ENCODE measurements around the gene SYNE1. TPM values are rescaled to one million over a fixed set of nuclear protein-coding genes. Genes with fewer than 3 reads are reported as not detected.
"Not testable (repeated sequence)": the region's sequence is repeated elsewhere in the genome, so short reads cannot be mapped to it uniquely, and the experiment has no call there.

The SYNE1 gene
- total RNA-seq, 4 donors from 2014 or later, result 111 to 156 (median 124) TPM

GRCh38 chr6:152631376-152631775 lies 5.8 kb downstream of the SYNE1 start:
- no peak overlapping the region for H3K4me3 ChIP-seq (ENCODE audit: low read depth, poor library complexity, severe bottlenecking)
- WGBS, 2 donors, result 91 to 92% methylated on average over 3 of the region's 3 CpGs
- intact Hi-C loops (cut with DNase I; ENCODE audit: low total_unique reads), result no loop called here
- TF ChIP-seq POLR2A (IDR thresholded peaks at IDR 0.05), result no peak
- no peak for TF ChIP-seq CTCF (IDR thresholded peaks at IDR 0.05)
- no peak for DNase-seq (ENCODE audit: low spot score in 2 of 2)

- no peak for DNase-seq (ENCODE audit: low spot score in 2 of 2)
- H3K4me3 ChIP-seq (ENCODE audit: low read depth, poor library complexity, severe bottlenecking), result no peak overlapping the region
- 86 to 92% methylated on average over 1 of the region's 1 CpG for WGBS, 2 donors
- intact Hi-C loops (cut with DNase I; ENCODE audit: low total_unique reads), result no loop called here
- TF ChIP-seq POLR2A (IDR thresholded peaks at IDR 0.05), result no peak
- no peak for TF ChIP-seq CTCF (IDR thresholded peaks at IDR 0.05)
Measured at GRCh38 chr6:152630832-152631231, 6.3 kb downstream of the SYNE1 start.

GRCh38 chr6:152625213-152625612 lies 11.9 kb downstream of the SYNE1 start:
- intact Hi-C loops (cut with DNase I; ENCODE audit: low total_unique reads), result no loop called here
- H3K4me3 ChIP-seq (ENCODE audit: low read depth, poor library complexity, severe bottlenecking), result no peak overlapping the region
- DNase-seq (ENCODE audit: low spot score in 2 of 2), result no peak
- WGBS, 2 donors, result 67 to 79% methylated on average over 2 of the region's 2 CpGs
- TF ChIP-seq CTCF (IDR thresholded peaks at IDR 0.05) (no peak), POLR2A (IDR thresholded peaks at IDR 0.05) (no peak)

- 95% methylated on average over 3 of the region's 3 CpGs for WGBS, 2 donors
- DNase-seq (ENCODE audit: low spot score in 2 of 2); H3K4me3 ChIP-seq (ENCODE audit: low read depth, poor library complexity, severe bottlenecking); intact Hi-C loops (cut with DNase I; ENCODE audit: low total_unique reads): not testable (repeated sequence)
Measured at GRCh38 chr6:152614776-152615175, 22.4 kb downstream of the SYNE1 start.

- 70 to 87% methylated on average over 10 of the region's 10 CpGs for WGBS, 2 donors
- intact Hi-C loops (cut with DNase I; ENCODE audit: low total_unique reads), result no loop called here
- TF ChIP-seq CTCF (IDR thresholded peaks at IDR 0.05) (no peak), POLR2A (IDR thresholded peaks at IDR 0.05) (no peak)
- DNase-seq (ENCODE audit: low spot score in 2 of 2), result no peak
- H3K4me3 ChIP-seq (ENCODE audit: low read depth, poor library complexity, severe bottlenecking), result no peak overlapping the region
Measured at GRCh38 chr6:152609125-152609670, 28.0 kb downstream of the SYNE1 start.

- intact Hi-C loops (cut with DNase I; ENCODE audit: low total_unique reads), result no loop called here
- WGBS, 2 donors, result 87 to 92% methylated on average over 2 of the region's 2 CpGs
- H3K4me3 ChIP-seq (ENCODE audit: low read depth, poor library complexity, severe bottlenecking), result no peak overlapping the region
- no peak for DNase-seq (ENCODE audit: low spot score in 2 of 2)
- no peak for TF ChIP-seq CTCF (IDR thresholded peaks at IDR 0.05)
- no peak for TF ChIP-seq POLR2A (IDR thresholded peaks at IDR 0.05)
Measured at GRCh38 chr6:152605941-152606340, 31.2 kb downstream of the SYNE1 start.
